Heart left ventricle (tissue), 13 donors: Measurements from ENCODE around the gene AP4E1.

Source experiments
- CTCF ChIP-seq, 12 donors: fragments of 200-600 bp; sonication (generic) in 4 of 12; IDR thresholded peaks; one replicate each; pipeline versions ENCODE4 v1.5.0 to v1.8.0; 2018 to 2022; ENCODE audit warnings: antibody characterized with exemption in 12 of 12, mild to moderate bottlenecking in 5 of 12
- POLR2A ChIP-seq, 2 donors: fragments of 450-650 bp; IDR thresholded peaks; one replicate each; pipeline ENCODE4 v1.6.1; 2017; ENCODE audit warnings: antibody characterized with exemption in 2 of 2, mild to moderate bottlenecking in 2 of 2, moderate library complexity in 2 of 2
- donor health status: ischemic (EF 13 %, LVEDD 7.1; RV severe dilation, severe dysfunction).
- donor health status: DM: no; HTN: yes; CAD: no.
- donor health status: DM: no; HTN: no; CAD: no.
- donor health status: ischemic (EF 25% LVEDD 6.9; RV normal size, moderate dysfunction).
- donor health status: ischemic (EF 25% LVEDD 5.7; RV mildly dilated, moderate dysfunction).
- donor health status: ischemic (EF 35%, LVEDD 5.7; RV mildly dilated, moderate dysfunction).
- donor health status: nonischemic (EF 11% LVEDD 7.7; RV severe dilation, severe dysfunction).
- donor health status: DM: yes; HTN: yes; CAD: no.
- donor health status: PGD.
- donor health status: ischemic (EF 29% LVEDD 5.4; RV normal size, mild dysfunction).
- donor health status: nonischemic (EF 23%, LVEDD 6.1; RV moderate dilation, normal function).

- no peak for TF ChIP-seq CTCF (IDR thresholded peaks at IDR 0.05)
- no peak for TF ChIP-seq POLR2A (IDR thresholded peaks at IDR 0.05)
Observed at GRCh38 chr15:51024735-51025453, 116.4 kb downstream of the AP4E1 start.
